ENCODE data around the gene CXCL16. TPM values are rescaled to one million over a fixed set of nuclear protein-coding genes. Genes with fewer than 3 reads are reported as not detected.

The CXCL16 gene
- total and polyA plus RNA-seq, 2 of the 13 experiments (the other 11 are each of a cell fraction or from before 2014, with no cell fraction given), result 9.4 to 101 TPM

- TF ChIP-seq, protein P1, sequence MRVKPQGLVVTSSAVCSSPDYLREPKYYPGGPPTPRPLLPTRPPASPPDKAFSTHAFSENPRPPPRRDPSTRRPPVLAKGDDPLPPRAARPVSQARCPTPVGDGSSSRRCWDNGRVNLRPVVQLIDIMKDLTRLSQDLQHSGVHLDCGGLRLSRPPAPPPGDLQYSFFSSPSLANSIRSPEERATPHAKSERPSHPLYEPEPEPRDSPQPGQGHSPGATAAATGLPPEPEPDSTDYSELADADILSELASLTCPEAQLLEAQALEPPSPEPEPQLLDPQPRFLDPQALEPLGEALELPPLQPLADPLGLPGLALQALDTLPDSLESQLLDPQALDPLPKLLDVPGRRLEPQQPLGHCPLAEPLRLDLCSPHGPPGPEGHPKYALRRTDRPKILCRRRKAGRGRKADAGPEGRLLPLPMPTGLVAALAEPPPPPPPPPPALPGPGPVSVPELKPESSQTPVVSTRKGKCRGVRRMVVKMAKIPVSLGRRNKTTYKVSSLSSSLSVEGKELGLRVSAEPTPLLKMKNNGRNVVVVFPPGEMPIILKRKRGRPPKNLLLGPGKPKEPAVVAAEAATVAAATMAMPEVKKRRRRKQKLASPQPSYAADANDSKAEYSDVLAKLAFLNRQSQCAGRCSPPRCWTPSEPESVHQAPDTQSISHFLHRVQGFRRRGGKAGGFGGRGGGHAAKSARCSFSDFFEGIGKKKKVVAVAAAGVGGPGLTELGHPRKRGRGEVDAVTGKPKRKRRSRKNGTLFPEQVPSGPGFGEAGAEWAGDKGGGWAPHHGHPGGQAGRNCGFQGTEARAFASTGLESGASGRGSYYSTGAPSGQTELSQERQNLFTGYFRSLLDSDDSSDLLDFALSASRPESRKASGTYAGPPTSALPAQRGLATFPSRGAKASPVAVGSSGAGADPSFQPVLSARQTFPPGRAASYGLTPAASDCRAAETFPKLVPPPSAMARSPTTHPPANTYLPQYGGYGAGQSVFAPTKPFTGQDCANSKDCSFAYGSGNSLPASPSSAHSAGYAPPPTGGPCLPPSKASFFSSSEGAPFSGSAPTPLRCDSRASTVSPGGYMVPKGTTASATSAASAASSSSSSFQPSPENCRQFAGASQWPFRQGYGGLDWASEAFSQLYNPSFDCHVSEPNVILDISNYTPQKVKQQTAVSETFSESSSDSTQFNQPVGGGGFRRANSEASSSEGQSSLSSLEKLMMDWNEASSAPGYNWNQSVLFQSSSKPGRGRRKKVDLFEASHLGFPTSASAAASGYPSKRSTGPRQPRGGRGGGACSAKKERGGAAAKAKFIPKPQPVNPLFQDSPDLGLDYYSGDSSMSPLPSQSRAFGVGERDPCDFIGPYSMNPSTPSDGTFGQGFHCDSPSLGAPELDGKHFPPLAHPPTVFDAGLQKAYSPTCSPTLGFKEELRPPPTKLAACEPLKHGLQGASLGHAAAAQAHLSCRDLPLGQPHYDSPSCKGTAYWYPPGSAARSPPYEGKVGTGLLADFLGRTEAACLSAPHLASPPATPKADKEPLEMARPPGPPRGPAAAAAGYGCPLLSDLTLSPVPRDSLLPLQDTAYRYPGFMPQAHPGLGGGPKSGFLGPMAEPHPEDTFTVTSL (CRISPR knock-in tag; IDR thresholded peaks at IDR 0.05; ENCODE audit: borderline replicate concordance), result no peak
- TF ChIP-seq U2AF2 (IDR thresholded peaks at IDR 0.05; ENCODE audit: low read depth, low read length) (no peak), ZNF101 (CRISPR knock-in tag; IDR thresholded peaks at IDR 0.05; ENCODE audit: borderline replicate concordance, low read depth) (no peak), NFKBIZ (CRISPR knock-in tag; IDR thresholded peaks at IDR 0.05) (no peak), ZNF382 (CRISPR knock-in tag; IDR thresholded peaks at IDR 0.05; ENCODE audit: borderline replicate concordance) (no peak), AKNA (CRISPR knock-in tag; IDR thresholded peaks at IDR 0.05; ENCODE audit: borderline replicate concordance) (no peak), ZNF10 (CRISPR knock-in tag; IDR thresholded peaks at IDR 0.05; ENCODE audit: borderline replicate concordance, low read depth) (no peak), JUND (CRISPR knock-in tag; IDR thresholded peaks at IDR 0.05) (peak; percentile 93; the same call in 1 of the 2 replicates), ZNF761 (CRISPR knock-in tag; conservative IDR thresholded peaks at IDR 0.05) (peak; percentile 58; the same call in 1 of the 2 replicates), KLF13 (CRISPR knock-in tag; IDR thresholded peaks at IDR 0.05) (no peak), ZNF556 (CRISPR knock-in tag; IDR thresholded peaks at IDR 0.05; ENCODE audit: borderline replicate concordance) (no peak), ZNF678 (CRISPR knock-in tag; IDR thresholded peaks at IDR 0.05) (no peak), ADNP (CRISPR knock-in tag; IDR thresholded peaks at IDR 0.05) (no peak), SMYD3 (CRISPR knock-in tag; IDR thresholded peaks at IDR 0.05) (peak; percentile 73; the same call in 1 of the 2 replicates), GATAD2A (CRISPR knock-in tag; IDR thresholded peaks at IDR 0.05) (peak; percentile 88), EHMT2 (IDR thresholded peaks at IDR 0.05; ENCODE audit: borderline replicate concordance, low read depth, low read length) (no peak)
- TF ChIP-seq, protein P2, sequence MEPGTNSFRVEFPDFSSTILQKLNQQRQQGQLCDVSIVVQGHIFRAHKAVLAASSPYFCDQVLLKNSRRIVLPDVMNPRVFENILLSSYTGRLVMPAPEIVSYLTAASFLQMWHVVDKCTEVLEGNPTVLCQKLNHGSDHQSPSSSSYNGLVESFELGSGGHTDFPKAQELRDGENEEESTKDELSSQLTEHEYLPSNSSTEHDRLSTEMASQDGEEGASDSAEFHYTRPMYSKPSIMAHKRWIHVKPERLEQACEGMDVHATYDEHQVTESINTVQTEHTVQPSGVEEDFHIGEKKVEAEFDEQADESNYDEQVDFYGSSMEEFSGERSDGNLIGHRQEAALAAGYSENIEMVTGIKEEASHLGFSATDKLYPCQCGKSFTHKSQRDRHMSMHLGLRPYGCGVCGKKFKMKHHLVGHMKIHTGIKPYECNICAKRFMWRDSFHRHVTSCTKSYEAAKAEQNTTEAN (CRISPR knock-in tag; conservative IDR thresholded peaks at IDR 0.05), result no peak
These were observed 18.3 kb downstream of the CXCL16 start (continued) for GRCh38 chr17:4721203-4722135.

Data from HepG2 (cell line).